ENCODE measurements around the gene ZC3H7B. TPM values are rescaled to one million over a fixed set of nuclear protein-coding genes. Genes with fewer than 3 reads are reported as not detected.

ZC3H7B gene
- total and polyA plus RNA-seq, 7 experiments from 2014 or later = 1.7 to 65.9 (median 39.6) TPM

- no peak for ATAC-seq
- CTCF ChIA-PET = interaction anchor here (1.0 to 1.2 kb wide), 3 partner anchors 10 to 16 kb away, joined by 3 to 7 read pairs (median 3); partner anchors contain the start of gene RANGAP1
- no peaks in the 10 kb centered on the region for H3K9me3 Mint-ChIP-seq
- peaks cover 0 to 4% (median 0%) of the 10 kb centered on the region in 3 experiments for H3K36me3 ChIP-seq (ENCODE audit: control insufficient read depth in 2 of 3, insufficient read depth in 3 of 3, low read length in 3 of 3)
- H3K36me3 Mint-ChIP-seq = peaks cover 0 to 9% (median 0%) of the 10 kb centered on the region in 5 donors
- POLR2A ChIA-PET = interaction anchor here (0.6 to 3.0 kb wide), 12 partner anchors 9 to 446 kb away, joined by 3 to 60 read pairs (median 3); partner anchors contain the start of genes ACO2, PHF5A, RANGAP1 and RBX1
- H3K27me3 Mint-ChIP-seq = no peaks in the 10 kb centered on the region
- H3K4me1 Mint-ChIP-seq = peaks cover 19 to 37% (median 34%) of the 10 kb centered on the region in 7 donors
- intact Hi-C loops (cut with micrococcal nuclease) = loop anchor here in 1 of 2 donors (5.0 kb wide), 2 partner anchors 65 to 105 kb away; no protein-coding TSS in a partner anchor
- H3K27ac ChIP-seq (ENCODE audit: low read depth, low read length) = peak overlapping the region; percentile 82
- peak overlapping the region; percentile 22 for H3K4me3 ChIP-seq (ENCODE audit: low read length)
- DNase-seq = peak in 6 of 9 donors; percentile 8 to 40 (median 15)
- H3K4me3 Mint-ChIP-seq = peak overlapping the region; percentile 78 to 91 (median 85)
- H3K9me3 ChIP-seq (ENCODE audit: control insufficient read depth in 2 of 3, low read length in 3 of 3) = no peaks in the 10 kb centered on the region
- no peaks in the 10 kb centered on the region for H3K27me3 ChIP-seq (ENCODE audit: control insufficient read depth in 2 of 2, insufficient read depth in 2 of 2, low read length in 2 of 2)
- H3K27ac Mint-ChIP-seq = peak overlapping the region; percentile 44 to 90 (median 86)
- peaks cover 13 to 15% of the 10 kb centered on the region in 2 donors for H3K4me1 ChIP-seq (ENCODE audit: control insufficient read depth in 2 of 2, insufficient read depth in 2 of 2, low read length in 2 of 2)
Observed at GRCh38 chr22:41302021-41302767, 869 bp downstream of the ZC3H7B start.

- Mint-ChIP-seq H3K9me3 (no peaks in the 10 kb centered on the region), H3K36me3 (peaks cover 0 to 12% (median 0%) of the 10 kb centered on the region in 5 donors), H3K27ac (peak overlapping the region; percentile 44 to 90 (median 86)), H3K4me3 (peak overlapping the region; percentile 78 to 91 (median 85)), H3K4me1 (peaks cover 19 to 43% (median 40%) of the 10 kb centered on the region in 7 donors), H3K27me3 (no peaks in the 10 kb centered on the region)
- ChIA-PET CTCF (interaction anchor here (1.0 kb wide), 1 partner anchor 10 kb away, joined by 3 read pairs; no protein-coding TSS in a partner anchor), POLR2A (interaction anchor here (0.6 to 3.0 kb wide), 6 partner anchors 15 to 446 kb away, joined by 3 to 60 read pairs (median 4); partner anchors contain the start of genes RANGAP1, ST13, TEF and TOB2)
- H3K4me1 ChIP-seq (ENCODE audit: control insufficient read depth in 2 of 2, insufficient read depth in 2 of 2, low read length in 2 of 2) = peaks cover 15 to 18% of the 10 kb centered on the region in 2 donors
- no peaks in the 10 kb centered on the region for H3K9me3 ChIP-seq (ENCODE audit: control insufficient read depth in 2 of 3, low read length in 3 of 3)
- no peak for DNase-seq
- intact Hi-C loops (cut with micrococcal nuclease) = loop anchor here in 1 of 2 donors (5.0 kb wide), 2 partner anchors 66 to 106 kb away; no protein-coding TSS in a partner anchor
- no peak for ATAC-seq
- no peaks in the 10 kb centered on the region for H3K27me3 ChIP-seq (ENCODE audit: control insufficient read depth in 2 of 2, insufficient read depth in 2 of 2, low read length in 2 of 2)
- peak overlapping the region; percentile 22 for H3K4me3 ChIP-seq (ENCODE audit: low read length)
- peak overlapping the region; percentile 82 for H3K27ac ChIP-seq (ENCODE audit: low read depth, low read length)
- peaks cover 0 to 11% (median 0%) of the 10 kb centered on the region in 3 experiments for H3K36me3 ChIP-seq (ENCODE audit: control insufficient read depth in 2 of 3, insufficient read depth in 3 of 3, low read length in 3 of 3)
Observed at GRCh38 chr22:41302811-41303210, 1.5 kb downstream of the ZC3H7B start.

- H3K9me3 ChIP-seq (ENCODE audit: control insufficient read depth in 2 of 3, low read length in 3 of 3) = no peaks in the 10 kb centered on the region
- intact Hi-C loops (cut with micrococcal nuclease) = no loop called here
- ChIA-PET POLR2A (interaction anchor here (0.6 kb wide), 1 partner anchor 39 kb away, joined by 3 read pairs; no protein-coding TSS in a partner anchor), CTCF (interaction anchor here (0.6 kb wide), 2 partner anchors 174 to 850 kb away, joined by 3 read pairs; no protein-coding TSS in a partner anchor)
- H3K4me3 ChIP-seq (ENCODE audit: low read length) = no peak overlapping the region
- H3K36me3 ChIP-seq (ENCODE audit: control insufficient read depth in 2 of 3, insufficient read depth in 3 of 3, low read length in 3 of 3) = peaks cover 0 to 16% (median 0%) of the 10 kb centered on the region in 3 experiments
- ATAC-seq (no peak), DNase-seq (no peak)
- Mint-ChIP-seq H3K27ac (peak overlapping the region in 4 of 9 donors; percentile 32 to 76 (median 51)), H3K4me3 (peak overlapping the region in 2 of 10 donors; percentile 2 to 11), H3K27me3 (no peaks in the 10 kb centered on the region), H3K9me3 (no peaks in the 10 kb centered on the region), H3K36me3 (peaks cover 0 to 16% (median 5%) of the 10 kb centered on the region in 5 donors), H3K4me1 (peaks cover 25 to 54% (median 52%) of the 10 kb centered on the region in 7 donors)
- peaks cover 13 to 20% of the 10 kb centered on the region in 2 donors for H3K4me1 ChIP-seq (ENCODE audit: control insufficient read depth in 2 of 2, insufficient read depth in 2 of 2, low read length in 2 of 2)
- H3K27ac ChIP-seq (ENCODE audit: low read depth, low read length) = no peak overlapping the region
- H3K27me3 ChIP-seq (ENCODE audit: control insufficient read depth in 2 of 2, insufficient read depth in 2 of 2, low read length in 2 of 2) = no peaks in the 10 kb centered on the region
Observed at GRCh38 chr22:41305646-41306045, 4.3 kb downstream of the ZC3H7B start.

GRCh38 chr22:41308054-41308453 lies 6.7 kb downstream of the ZC3H7B start:
- CTCF ChIA-PET = no interaction called here

GRCh38 chr22:41308544-41308947 lies 7.2 kb downstream of the ZC3H7B start:
- Histone ChIP-seq H3K27ac (ENCODE audit: low read depth, low read length) (no peak overlapping the region), H3K27me3 (ENCODE audit: control insufficient read depth in 2 of 2, insufficient read depth in 2 of 2, low read length in 2 of 2) (no peaks in the 10 kb centered on the region), H3K4me3 (ENCODE audit: low read length) (no peak overlapping the region), H3K4me1 (ENCODE audit: control insufficient read depth in 2 of 2, insufficient read depth in 2 of 2, low read length in 2 of 2) (peaks cover 0 to 8% of the 10 kb centered on the region in 2 donors), H3K9me3 (ENCODE audit: control insufficient read depth in 2 of 3, low read length in 3 of 3) (no peaks in the 10 kb centered on the region), H3K36me3 (ENCODE audit: control insufficient read depth in 2 of 3, insufficient read depth in 3 of 3, low read length in 3 of 3) (peaks cover 0 to 12% (median 0%) of the 10 kb centered on the region in 3 experiments)
- Mint-ChIP-seq H3K36me3 (peaks cover 0 to 16% (median 8%) of the 10 kb centered on the region in 5 donors), H3K27me3 (no peaks in the 10 kb centered on the region), H3K4me1 (peaks cover 20 to 51% (median 44%) of the 10 kb centered on the region in 7 donors), H3K4me3 (no peak overlapping the region), H3K9me3 (no peaks in the 10 kb centered on the region), H3K27ac (peak overlapping the region in 4 of 9 donors; percentile 38 to 72 (median 43))
- ChIA-PET CTCF (no interaction called here), POLR2A (no interaction called here)
- DNase-seq (no peak), ATAC-seq (no peak)
- intact Hi-C loops (cut with micrococcal nuclease) = no loop called here

More at GRCh38 chr22:41308054-41308453, 6.7 kb downstream of the ZC3H7B start:
- Histone ChIP-seq H3K9me3 (ENCODE audit: control insufficient read depth in 2 of 3, low read length in 3 of 3) (no peaks in the 10 kb centered on the region), H3K4me3 (ENCODE audit: low read length) (no peak overlapping the region), H3K4me1 (ENCODE audit: control insufficient read depth in 2 of 2, insufficient read depth in 2 of 2, low read length in 2 of 2) (peaks cover 3 to 11% of the 10 kb centered on the region in 2 donors), H3K27ac (ENCODE audit: low read depth, low read length) (no peak overlapping the region), H3K27me3 (ENCODE audit: control insufficient read depth in 2 of 2, insufficient read depth in 2 of 2, low read length in 2 of 2) (no peaks in the 10 kb centered on the region), H3K36me3 (ENCODE audit: control insufficient read depth in 2 of 3, insufficient read depth in 3 of 3, low read length in 3 of 3) (peaks cover 0 to 12% (median 0%) of the 10 kb centered on the region in 3 experiments)
- intact Hi-C loops (cut with micrococcal nuclease) = no loop called here
- peak overlapping the region in 3 of 9 donors; percentile 26 to 72 (median 38) for H3K27ac Mint-ChIP-seq
- H3K9me3 Mint-ChIP-seq = no peaks in the 10 kb centered on the region
- DNase-seq (no peak), ATAC-seq (no peak)
- H3K36me3 Mint-ChIP-seq = peaks cover 0 to 16% (median 8%) of the 10 kb centered on the region in 5 donors
- no peaks in the 10 kb centered on the region for H3K27me3 Mint-ChIP-seq
- H3K4me3 Mint-ChIP-seq = no peak overlapping the region
- peaks cover 25 to 55% (median 49%) of the 10 kb centered on the region in 7 donors for H3K4me1 Mint-ChIP-seq
- POLR2A ChIA-PET = interaction anchor here (0.6 to 2.0 kb wide), 2 partner anchors 22 to 446 kb away, joined by 3 to 8 read pairs; partner anchors contain the start of genes DNAJB7 and RANGAP1

- Mint-ChIP-seq H3K36me3 (peaks cover 0 to 13% (median 8%) of the 10 kb centered on the region in 5 donors), H3K4me1 (peaks cover 14 to 45% (median 35%) of the 10 kb centered on the region in 7 donors), H3K4me3 (no peak overlapping the region), H3K27ac (no peak overlapping the region), H3K27me3 (no peaks in the 10 kb centered on the region), H3K9me3 (no peaks in the 10 kb centered on the region)
- H3K4me3 ChIP-seq (ENCODE audit: low read length) = no peak overlapping the region
- intact Hi-C loops (cut with micrococcal nuclease) = no loop called here
- ChIA-PET POLR2A (interaction anchor here (1.8 kb wide), 1 partner anchor 24 kb away, joined by 6 read pairs; the partner anchor contains the start of gene RANGAP1), CTCF (interaction anchor here (0.6 kb wide), 1 partner anchor 242 kb away, joined by 3 read pairs; no protein-coding TSS in a partner anchor)
- DNase-seq (no peak), ATAC-seq (no peak)
- peaks cover 0 to 8% of the 10 kb centered on the region in 2 donors for H3K4me1 ChIP-seq (ENCODE audit: control insufficient read depth in 2 of 2, insufficient read depth in 2 of 2, low read length in 2 of 2)
- no peaks in the 10 kb centered on the region for H3K27me3 ChIP-seq (ENCODE audit: control insufficient read depth in 2 of 2, insufficient read depth in 2 of 2, low read length in 2 of 2)
- peaks cover 0 to 16% (median 0%) of the 10 kb centered on the region in 3 experiments for H3K36me3 ChIP-seq (ENCODE audit: control insufficient read depth in 2 of 3, insufficient read depth in 3 of 3, low read length in 3 of 3)
- no peaks in the 10 kb centered on the region for H3K9me3 ChIP-seq (ENCODE audit: control insufficient read depth in 2 of 3, low read length in 3 of 3)
- no peak overlapping the region for H3K27ac ChIP-seq (ENCODE audit: low read depth, low read length)
Observed at GRCh38 chr22:41310336-41310735, 9.0 kb downstream of the ZC3H7B start.
